RWPE1 (cell line): Measurements from ENCODE around the gene USP17L26.

Experiments used
- CTCF ChIA-PET: fragments of 350-600 bp; sonication (Branson Sonifier 250); formaldehyde crosslinking; extraction: SDS; loops from one replicate; lab custom pipeline; 2021; lab: Yijun Ruan, JAX
- POLR2A ChIA-PET: fragments of 400-600 bp; formaldehyde crosslinking; extraction: SDS; loops from one replicate; lab custom pipeline; 2020; ENCODE audit warnings: antibody characterized with exemption; ENCODE audit not compliant: low non-redundant PET; lab: Yijun Ruan, JAX
- DNase-seq: peaks from one replicate; pipeline ENCODE4 v3.0.0; 2012; ENCODE audit warnings: low spot score
- H3K27ac ChIP-seq: fragments of 450-650 bp; 2 replicates; pipeline ENCODE4 v1.5.1; 2017
- TF ChIP-seq, protein P1 (sequence below): fragments of 450-650 bp; conservative IDR thresholded peaks from 2 replicates; pipeline ENCODE4 v1.5.1; 2017; ENCODE audit warnings: low read depth, mild to moderate bottlenecking

Gene USP17L26

DNA sequence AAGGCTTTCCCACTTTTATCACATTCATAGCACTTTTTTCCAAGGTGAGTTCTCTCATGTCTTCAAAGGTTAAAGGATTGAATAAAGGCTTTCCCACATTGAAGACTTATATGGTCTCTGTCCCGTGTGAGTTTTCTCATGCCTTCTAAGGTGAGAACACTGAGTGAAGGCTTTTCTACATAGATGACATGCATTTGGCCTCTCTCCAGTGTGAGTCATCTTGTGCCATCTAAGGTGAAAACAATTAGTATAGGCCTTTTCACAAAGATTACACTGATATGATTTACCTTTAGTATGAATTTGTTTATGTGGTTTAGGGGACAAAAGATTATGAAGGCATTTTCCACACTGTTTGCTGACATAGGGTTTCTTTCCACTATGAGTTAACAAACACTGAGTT, 49.7 kb downstream of the USP17L26 start:
- CTCF ChIA-PET, result no interaction called here
- H3K27ac ChIP-seq, result no peak overlapping the region
- POLR2A ChIA-PET, result no interaction called here
- DNase-seq, result no peak
- TF ChIP-seq, protein P1, sequence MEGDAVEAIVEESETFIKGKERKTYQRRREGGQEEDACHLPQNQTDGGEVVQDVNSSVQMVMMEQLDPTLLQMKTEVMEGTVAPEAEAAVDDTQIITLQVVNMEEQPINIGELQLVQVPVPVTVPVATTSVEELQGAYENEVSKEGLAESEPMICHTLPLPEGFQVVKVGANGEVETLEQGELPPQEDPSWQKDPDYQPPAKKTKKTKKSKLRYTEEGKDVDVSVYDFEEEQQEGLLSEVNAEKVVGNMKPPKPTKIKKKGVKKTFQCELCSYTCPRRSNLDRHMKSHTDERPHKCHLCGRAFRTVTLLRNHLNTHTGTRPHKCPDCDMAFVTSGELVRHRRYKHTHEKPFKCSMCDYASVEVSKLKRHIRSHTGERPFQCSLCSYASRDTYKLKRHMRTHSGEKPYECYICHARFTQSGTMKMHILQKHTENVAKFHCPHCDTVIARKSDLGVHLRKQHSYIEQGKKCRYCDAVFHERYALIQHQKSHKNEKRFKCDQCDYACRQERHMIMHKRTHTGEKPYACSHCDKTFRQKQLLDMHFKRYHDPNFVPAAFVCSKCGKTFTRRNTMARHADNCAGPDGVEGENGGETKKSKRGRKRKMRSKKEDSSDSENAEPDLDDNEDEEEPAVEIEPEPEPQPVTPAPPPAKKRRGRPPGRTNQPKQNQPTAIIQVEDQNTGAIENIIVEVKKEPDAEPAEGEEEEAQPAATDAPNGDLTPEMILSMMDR, result no peak
